GM12878 (cell line): Measurements from ENCODE around the gene MIR17HG.

Experiments
- BACH1 ChIP-seq: fragments of 450-650 bp; IDR thresholded peaks from 2 replicates; pipeline ENCODE4 v1.6.1; 2017; ENCODE audit warnings: mild to moderate bottlenecking, borderline replicate concordance
- CHD1 ChIP-seq: IDR thresholded peaks from 2 replicates; pipeline ENCODE4 v1.6.1; 2012; ENCODE audit warnings: low read depth, low read length, improper control_type of control experiment
- CHD4 ChIP-seq: fragments of 200-600 bp; sonication (generic); IDR thresholded peaks from 2 replicates; pipeline ENCODE4 v1.6.1; 2016; ENCODE audit warnings: mild to moderate bottlenecking
- GABPA ChIP-seq: IDR thresholded peaks from 2 replicates; pipeline ENCODE4 v1.6.1; 2014; ENCODE audit warnings: antibody characterized with exemption, low read depth, mild to moderate bottlenecking, inconsistent platforms
- MEF2A ChIP-seq: IDR thresholded peaks from 2 replicates; pipeline ENCODE4 v1.6.1; 2011; ENCODE audit warnings: low read depth, mild to moderate bottlenecking, low read length, moderate library complexity; ENCODE audit not compliant: insufficient read depth
- NBN ChIP-seq: fragments of 450-650 bp; IDR thresholded peaks from 2 replicates; pipeline ENCODE4 v1.6.1; 2016
- PAX5 ChIP-seq: IDR thresholded peaks from 2 replicates; pipeline ENCODE4 v1.6.1; 2011; ENCODE audit warnings: low read depth, low read length, borderline replicate concordance
- POLR2A ChIP-seq: IDR thresholded peaks from 2 replicates; pipeline ENCODE4 v1.6.1; 2011; ENCODE audit warnings: low read depth, mild to moderate bottlenecking, low read length
- POLR2AphosphoS2 ChIP-seq: IDR thresholded peaks from 2 replicates; pipeline ENCODE4 v1.6.1; 2011; ENCODE audit warnings: low read depth, mild to moderate bottlenecking, low read length, improper control_type of control experiment, moderate library complexity
- RAD51 ChIP-seq: fragments of 450-650 bp; IDR thresholded peaks from 2 replicates; pipeline ENCODE4 v1.6.1; 2016; ENCODE audit warnings: moderate library complexity, mild to moderate bottlenecking, inconsistent platforms
- RCOR1 ChIP-seq: conservative IDR thresholded peaks from 2 replicates; pipeline ENCODE4 v1.6.1; 2012; ENCODE audit warnings: low read depth, low read length, improper control_type of control experiment
- ZNF274 ChIP-seq: IDR thresholded peaks from one replicate; pipeline ENCODE4 v1.8.0; 2011; ENCODE audit not compliant: insufficient read length, insufficient read depth

GRCh38 chr13:91326146-91326545, 21.3 kb upstream of the MIR17HG start:
- no peak for TF ChIP-seq POLR2AphosphoS2
- TF ChIP-seq RAD51 = no peak
- TF ChIP-seq BACH1 = no peak
- TF ChIP-seq RCOR1 = no peak
- TF ChIP-seq POLR2A = no peak
- no peak for TF ChIP-seq PAX5
- TF ChIP-seq CHD4 = no peak
- no peak for TF ChIP-seq ZNF274
- no peak for TF ChIP-seq NBN
- TF ChIP-seq CHD1 = no peak
- TF ChIP-seq GABPA = no peak
- no peak for TF ChIP-seq MEF2A
